HEK293 (cell line): ENCODE data around the gene SLC2A8.

Experiments used
- BCL11B ChIP-seq: fragments of 450-650 bp; formaldehyde crosslinking; IDR thresholded peaks from 2 replicates; pipeline ENCODE4 v1.5.1; 2016; ENCODE audit warnings: low read depth, missing biosample characterization, missing genetic modification characterization
- CTCF ChIP-seq: fragments of 450-650 bp; formaldehyde crosslinking; IDR thresholded peaks from 2 replicates; pipeline ENCODE4 v1.5.1; 2016; ENCODE audit warnings: missing biosample characterization, missing genetic modification characterization
- GLIS1 ChIP-seq: fragments of 450-650 bp; formaldehyde crosslinking; IDR thresholded peaks from 2 replicates; pipeline ENCODE4 v1.5.1; 2016; ENCODE audit warnings: missing biosample characterization, missing genetic modification characterization
- GLIS2 ChIP-seq: fragments of 450-650 bp; formaldehyde crosslinking; IDR thresholded peaks from 2 replicates; pipeline ENCODE4 v1.5.1; 2016; ENCODE audit warnings: missing biosample characterization, missing genetic modification characterization
- HOXD13 ChIP-seq: sonication (generic); formaldehyde crosslinking; IDR thresholded peaks from 2 replicates; pipeline ENCODE4 v1.8.0; 2022; ENCODE audit warnings: missing genetic modification reagents, borderline replicate concordance
- INSM2 ChIP-seq: fragments of 450-650 bp; formaldehyde crosslinking; IDR thresholded peaks from 2 replicates; pipeline ENCODE4 v1.5.1; 2016; ENCODE audit warnings: missing biosample characterization, missing genetic modification characterization
- KLF8 ChIP-seq: fragments of 450-650 bp; formaldehyde crosslinking; IDR thresholded peaks from 2 replicates; pipeline ENCODE4 v1.5.1; 2016; ENCODE audit warnings: missing biosample characterization, missing genetic modification characterization
- OSR2 ChIP-seq: fragments of 450-650 bp; formaldehyde crosslinking; IDR thresholded peaks from 2 replicates; pipeline ENCODE4 v1.5.1; 2016; ENCODE audit warnings: missing biosample characterization, missing genetic modification characterization
- SP7 ChIP-seq: fragments of 450-650 bp; formaldehyde crosslinking; IDR thresholded peaks from 2 replicates; pipeline ENCODE4 v1.5.1; 2016; ENCODE audit warnings: missing biosample characterization, missing genetic modification characterization
- ZBTB1 ChIP-seq: fragments of 450-650 bp; formaldehyde crosslinking; IDR thresholded peaks from 2 replicates; pipeline ENCODE4 v1.5.1; 2016; ENCODE audit warnings: missing biosample characterization, missing genetic modification characterization
- ZBTB11 ChIP-seq: fragments of 450-650 bp; formaldehyde crosslinking; conservative IDR thresholded peaks from 2 replicates; pipeline ENCODE4 v1.5.1; 2016; ENCODE audit warnings: low read depth, missing biosample characterization, missing genetic modification characterization
- ZBTB17 ChIP-seq: fragments of 450-650 bp; formaldehyde crosslinking; IDR thresholded peaks from 2 replicates; pipeline ENCODE4 v1.5.1; 2016; ENCODE audit warnings: missing biosample characterization, missing genetic modification characterization
- ZBTB7A ChIP-seq: fragments of 450-650 bp; formaldehyde crosslinking; IDR thresholded peaks from 2 replicates; pipeline ENCODE4 v1.5.1; 2016; ENCODE audit warnings: low read depth, missing biosample characterization, missing genetic modification characterization
- ZFHX2 ChIP-seq: fragments of 450-650 bp; formaldehyde crosslinking; conservative IDR thresholded peaks from 2 replicates; pipeline ENCODE4 v1.5.1; 2016; ENCODE audit warnings: missing biosample characterization, missing genetic modification characterization
- ZFP3 ChIP-seq: fragments of 450-650 bp; formaldehyde crosslinking; IDR thresholded peaks from 2 replicates; pipeline ENCODE4 v1.5.1; 2016; ENCODE audit warnings: low read depth, missing biosample characterization, missing genetic modification characterization
- ZNF112 ChIP-seq: fragments of 450-650 bp; formaldehyde crosslinking; IDR thresholded peaks from 2 replicates; pipeline ENCODE4 v1.5.0; 2017; ENCODE audit warnings: missing biosample characterization, missing genetic modification characterization
- ZNF155 ChIP-seq: fragments of 450-650 bp; formaldehyde crosslinking; IDR thresholded peaks from 2 replicates; pipeline ENCODE4 v1.5.1; 2016; ENCODE audit warnings: missing biosample characterization, missing genetic modification characterization
- ZNF18 ChIP-seq: fragments of 450-650 bp; formaldehyde crosslinking; IDR thresholded peaks from 2 replicates; pipeline ENCODE4 v1.5.1; 2016; ENCODE audit warnings: missing biosample characterization, missing genetic modification characterization
- ZNF366 ChIP-seq: fragments of 450-650 bp; formaldehyde crosslinking; conservative IDR thresholded peaks from 2 replicates; pipeline ENCODE4 v1.5.1; 2016; ENCODE audit warnings: missing biosample characterization, missing genetic modification characterization
- ZNF394 ChIP-seq: fragments of 450-650 bp; formaldehyde crosslinking; IDR thresholded peaks from 2 replicates; pipeline ENCODE4 v1.5.1; 2016; ENCODE audit warnings: missing biosample characterization, missing genetic modification characterization, mild to moderate bottlenecking, moderate library complexity, borderline replicate concordance
- ZNF426 ChIP-seq: fragments of 450-650 bp; formaldehyde crosslinking; IDR thresholded peaks from 2 replicates; pipeline ENCODE4 v1.5.1; 2017; ENCODE audit warnings: missing biosample characterization, missing genetic modification characterization, mild to moderate bottlenecking, inconsistent platforms, moderate library complexity
- ZNF473 ChIP-seq: fragments of 450-650 bp; formaldehyde crosslinking; IDR thresholded peaks from 2 replicates; pipeline ENCODE4 v1.5.1; 2017; ENCODE audit warnings: missing biosample characterization, missing genetic modification characterization
- ZNF48 ChIP-seq: fragments of 450-650 bp; formaldehyde crosslinking; IDR thresholded peaks from 2 replicates; pipeline ENCODE4 v1.5.1; 2016; ENCODE audit warnings: missing biosample characterization, missing genetic modification characterization
- ZNF501 ChIP-seq: fragments of 450-650 bp; formaldehyde crosslinking; IDR thresholded peaks from 2 replicates; pipeline ENCODE4 v1.5.1; 2016; ENCODE audit warnings: missing biosample characterization, missing genetic modification characterization
- ZNF510 ChIP-seq: fragments of 450-650 bp; formaldehyde crosslinking; IDR thresholded peaks from 2 replicates; pipeline ENCODE4 v1.5.1; 2018; ENCODE audit warnings: mild to moderate bottlenecking, missing genetic modification characterization, missing biosample characterization; ENCODE audit not compliant: insufficient replicate concordance
- ZNF560 ChIP-seq: fragments of 450-650 bp; formaldehyde crosslinking; IDR thresholded peaks from 2 replicates; pipeline ENCODE4 v1.5.1; 2017; ENCODE audit warnings: missing biosample characterization, missing genetic modification characterization, borderline replicate concordance
- ZNF585B ChIP-seq: fragments of 450-650 bp; formaldehyde crosslinking; IDR thresholded peaks from 2 replicates; pipeline ENCODE4 v1.5.1; 2016; ENCODE audit warnings: missing biosample characterization, missing genetic modification characterization
- ZNF596 ChIP-seq: fragments of 450-650 bp; IDR thresholded peaks from 2 replicates; pipeline ENCODE4 v1.5.0; 2018; ENCODE audit warnings: missing biosample characterization, mild to moderate bottlenecking, missing genetic modification characterization, moderate library complexity
- ZNF610 ChIP-seq: fragments of 450-650 bp; formaldehyde crosslinking; IDR thresholded peaks from 2 replicates; pipeline ENCODE4 v1.5.1; 2016; ENCODE audit warnings: missing biosample characterization, missing genetic modification characterization, borderline replicate concordance
- ZSCAN16 ChIP-seq: fragments of 450-650 bp; formaldehyde crosslinking; IDR thresholded peaks from 2 replicates; pipeline ENCODE4 v1.5.1; 2016; ENCODE audit warnings: missing biosample characterization, missing genetic modification characterization
- ZSCAN4 ChIP-seq: fragments of 450-650 bp; formaldehyde crosslinking; IDR thresholded peaks from 2 replicates; pipeline ENCODE4 v1.5.1; 2017; ENCODE audit warnings: missing biosample characterization, missing genetic modification characterization

Gene SLC2A8

GRCh38 chr9:127388037-127388855 lies 8.7 kb upstream of the SLC2A8 start (continued):
- TF ChIP-seq ZNF596 (tag by site-specific recombination) (peak; percentile 75), ZNF366 (tag by site-specific recombination) (peak; percentile 86), ZNF394 (tag by site-specific recombination) (peak; percentile 80), ZBTB11 (tag by site-specific recombination) (no peak), GLIS2 (tag by site-specific recombination) (no peak; the same call in 1 of the 2 replicates), ZFHX2 (tag by site-specific recombination) (peak; percentile 33; the same call in 1 of the 2 replicates), SP7 (tag by site-specific recombination) (peak; percentile 96), HOXD13 (CRISPR knock-in tag) (peak; percentile 97), OSR2 (tag by site-specific recombination) (peak; percentile 98), ZNF473 (tag by site-specific recombination) (no peak), ZNF155 (no peak), BCL11B (tag by site-specific recombination) (peak; percentile 83; the same call in 1 of the 2 replicates), ZNF48 (tag by site-specific recombination) (no peak), KLF8 (tag by site-specific recombination) (peak; percentile 88), ZNF112 (tag by site-specific recombination) (no peak), ZSCAN4 (peak; percentile 34; the same call in 1 of the 2 replicates), ZNF426 (tag by site-specific recombination) (no peak), ZNF501 (tag by site-specific recombination) (no peak; the same call in none of the 2 replicates), ZBTB1 (tag by site-specific recombination) (peak; percentile 99), CTCF (tag by site-specific recombination) (no peak), ZNF560 (tag by site-specific recombination) (no peak), GLIS1 (peak; percentile 82), ZNF610 (tag by site-specific recombination) (peak; percentile 51; the same call in 1 of the 2 replicates), ZFP3 (tag by site-specific recombination) (peak; percentile 7; the same call in 1 of the 2 replicates), ZNF18 (peak; percentile 72), INSM2 (peak; percentile 100), ZSCAN16 (tag by site-specific recombination) (no peak; the same call in 1 of the 2 replicates), ZNF510 (no peak), ZNF585B (tag by site-specific recombination) (no peak), ZBTB7A (tag by site-specific recombination) (no peak), ZBTB17 (tag by site-specific recombination) (peak; percentile 81)
